Embryonic facial prominence (tissue), 1 donor: ENCODE measurements around the gene SMC3.

Source experiments
- DNase-seq: peaks from one replicate; pipeline ENCODE4 v3.0.0-alpha.2; 2016; ENCODE audit errors: extremely low spot score

SMC3 gene

DNA sequence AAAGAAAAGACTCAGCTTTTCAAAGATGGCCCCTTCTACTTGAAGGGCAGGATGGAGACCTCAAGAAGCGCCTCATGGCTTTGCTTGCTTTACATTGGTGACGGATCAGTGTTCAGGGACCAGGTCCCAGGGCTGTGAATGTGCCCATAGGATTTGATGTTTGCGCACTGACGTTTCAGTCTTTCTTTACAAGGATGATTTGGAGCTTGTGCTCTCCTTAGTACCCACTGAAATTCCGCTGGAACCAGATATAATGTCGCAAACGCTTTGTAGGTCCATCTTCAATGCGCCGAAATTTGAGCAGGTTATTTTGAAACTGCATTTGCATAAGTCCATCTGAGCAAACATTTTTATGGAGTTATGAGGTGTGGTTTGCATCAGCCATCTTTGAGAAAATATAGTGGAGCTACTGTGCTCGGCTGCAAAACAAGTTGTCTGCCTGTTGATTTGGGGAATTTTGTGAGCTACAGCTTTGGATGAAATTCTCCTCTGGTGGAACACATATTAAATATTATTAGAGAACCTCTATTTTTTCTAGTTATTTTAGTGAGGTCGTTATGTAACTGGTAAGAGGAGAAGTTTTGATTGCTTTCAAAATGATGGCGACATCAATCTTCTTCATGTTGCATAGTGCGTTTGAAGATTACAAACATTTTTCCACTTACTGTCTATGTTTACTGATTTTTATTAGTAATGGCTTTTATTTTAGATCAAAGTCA is 79.1 kb downstream of the SMC3 start:
- DNase-seq: no peak

DNA sequence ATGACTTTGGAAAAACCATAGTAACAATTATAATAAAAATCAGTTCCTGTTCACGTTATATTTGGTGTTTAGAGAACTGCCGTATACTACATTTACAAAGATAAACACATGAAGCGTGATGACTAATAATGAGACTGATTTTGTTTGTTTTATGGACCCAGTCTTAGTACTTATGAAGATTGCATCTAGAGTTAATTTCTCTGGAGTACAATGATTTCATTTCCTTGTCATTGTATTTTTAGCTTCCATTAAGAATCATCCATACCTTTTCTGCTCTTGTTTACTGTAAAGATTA is 79.6 kb downstream of the SMC3 start:
- no peak for DNase-seq

DNA sequence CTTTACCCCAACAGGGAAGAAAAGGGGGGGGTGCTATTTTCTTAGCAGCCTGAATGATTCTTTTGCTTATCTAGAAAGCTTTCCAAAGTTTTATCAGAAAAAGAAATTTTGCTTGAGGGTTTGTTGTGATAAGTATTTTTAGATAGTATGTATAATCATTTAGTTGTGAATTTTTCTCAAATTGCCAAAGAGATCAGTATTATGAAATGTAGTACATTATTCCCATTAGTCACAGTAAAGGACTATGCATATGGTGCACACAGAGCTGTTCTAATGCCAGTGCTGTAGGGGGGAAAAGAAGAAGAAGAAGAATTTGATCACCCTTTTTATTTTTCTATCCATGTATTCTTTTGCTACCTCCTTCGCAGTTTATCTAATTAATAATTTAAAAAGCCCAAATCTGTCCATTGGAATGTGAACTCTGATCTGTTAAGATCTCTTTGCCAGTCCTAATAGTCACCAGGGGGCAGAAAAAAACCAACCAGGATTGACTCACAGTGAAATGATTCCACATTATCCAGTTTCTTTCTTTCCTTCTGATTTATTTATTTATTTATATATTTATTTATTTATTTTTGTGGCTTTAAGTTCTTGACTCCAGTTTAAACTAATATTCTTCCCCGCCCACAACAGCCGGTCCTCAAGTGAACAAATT is 81.3 kb downstream of the SMC3 start:
- DNase-seq: no peak

DNA sequence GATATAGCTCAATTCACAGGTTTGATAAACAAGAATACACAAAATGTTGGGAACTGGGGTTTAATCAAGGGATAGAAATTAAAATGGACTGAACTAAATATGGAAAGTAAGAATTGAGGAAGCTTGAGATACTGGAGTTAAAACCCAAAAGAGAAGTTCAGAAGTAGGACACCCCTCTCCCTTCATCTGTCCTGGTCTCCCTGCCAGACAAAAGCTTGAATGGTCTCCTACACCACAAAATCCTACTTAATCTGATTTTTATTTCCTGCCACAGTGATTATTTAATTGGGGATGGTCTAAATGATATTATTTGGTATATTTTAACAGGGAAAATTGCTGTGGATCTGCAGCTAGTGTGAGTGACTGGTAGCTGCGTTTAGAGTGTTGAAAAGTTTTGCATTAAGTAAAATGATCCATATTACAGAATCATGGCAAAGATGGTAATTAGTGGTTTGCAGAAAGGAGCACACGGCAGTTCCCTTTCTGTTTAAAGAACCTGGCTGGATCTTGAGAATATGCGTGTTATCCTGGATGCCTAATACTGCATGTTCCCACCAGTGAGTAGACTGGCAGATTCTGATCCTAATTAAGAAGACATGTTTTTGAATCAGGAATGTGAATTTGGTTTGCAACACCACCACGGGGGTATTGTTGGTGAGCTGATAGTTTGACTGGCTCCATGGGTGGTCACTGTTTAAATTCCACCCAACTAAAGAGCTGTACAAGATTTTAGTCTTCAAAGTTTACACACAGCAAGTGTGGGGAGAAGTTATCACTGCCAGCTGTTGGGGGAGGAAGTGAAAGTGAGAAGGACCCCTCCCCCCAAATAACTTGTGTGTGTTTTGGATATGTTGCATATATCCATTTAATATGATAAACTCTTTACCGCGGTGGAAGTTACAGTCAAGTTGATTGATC is 82.1 kb downstream of the SMC3 start:
- no peak for DNase-seq

DNA sequence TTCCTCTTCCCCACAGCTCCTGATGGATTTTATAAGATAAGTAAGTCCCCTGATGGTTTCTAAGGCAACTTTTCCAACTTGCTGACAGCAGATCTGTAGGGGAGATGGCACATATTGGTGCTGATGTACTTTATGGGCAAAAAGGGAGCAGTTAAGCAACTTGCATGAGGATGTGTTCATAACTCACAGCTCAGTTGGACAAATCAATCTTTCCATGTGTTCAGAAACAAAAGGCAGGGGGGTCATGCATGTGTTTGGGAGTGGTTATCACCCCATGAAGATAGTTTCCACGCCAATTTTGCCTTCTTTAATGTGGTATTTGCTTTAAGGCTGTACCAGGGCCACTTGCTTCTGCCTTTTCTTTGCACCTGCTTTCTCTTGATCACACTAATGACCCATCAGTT is 82.8 kb downstream of the SMC3 start:
- no peak for DNase-seq

DNA sequence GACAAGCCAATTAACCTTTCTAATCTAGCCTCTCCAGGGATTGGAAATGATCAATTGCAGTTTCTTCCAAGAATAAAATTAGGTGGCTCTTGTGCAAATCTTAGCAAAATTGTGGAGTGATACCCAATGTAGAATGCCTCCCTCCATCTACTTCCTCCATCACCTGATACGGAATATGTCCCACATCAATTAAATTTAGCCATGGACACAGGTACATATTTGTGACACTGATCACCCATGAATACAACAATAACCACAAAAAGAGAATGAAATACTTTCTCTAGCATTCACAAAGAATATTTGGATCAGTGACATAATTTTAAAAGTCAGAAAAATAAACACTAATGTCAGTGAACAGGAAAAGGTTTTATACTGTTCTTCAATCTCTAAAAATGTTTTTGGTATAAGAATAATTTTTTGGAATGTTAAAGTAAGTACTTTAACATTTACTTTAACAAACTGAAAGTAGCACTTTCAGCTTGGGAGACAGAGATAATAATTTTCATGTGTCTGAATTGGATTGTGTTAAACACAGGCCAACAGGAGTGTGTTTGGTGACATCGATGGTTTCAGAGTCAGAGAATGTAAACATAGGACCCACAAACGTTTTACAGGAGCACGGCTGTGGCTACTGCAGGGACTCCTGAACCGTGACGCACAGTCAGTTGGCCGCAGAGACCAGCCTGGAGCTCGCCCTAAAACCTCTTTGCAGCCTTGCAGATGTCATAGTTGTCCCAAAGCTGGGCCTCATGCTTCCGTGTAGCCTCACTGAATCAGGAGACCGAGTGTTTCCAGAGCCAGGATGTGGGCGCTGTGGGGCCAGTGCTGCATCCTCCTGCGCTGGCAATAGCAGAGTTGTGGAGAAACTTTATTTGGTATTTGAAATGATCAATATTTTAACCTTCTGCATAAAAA is 83.8 kb downstream of the SMC3 start:
- no peak for DNase-seq

DNA sequence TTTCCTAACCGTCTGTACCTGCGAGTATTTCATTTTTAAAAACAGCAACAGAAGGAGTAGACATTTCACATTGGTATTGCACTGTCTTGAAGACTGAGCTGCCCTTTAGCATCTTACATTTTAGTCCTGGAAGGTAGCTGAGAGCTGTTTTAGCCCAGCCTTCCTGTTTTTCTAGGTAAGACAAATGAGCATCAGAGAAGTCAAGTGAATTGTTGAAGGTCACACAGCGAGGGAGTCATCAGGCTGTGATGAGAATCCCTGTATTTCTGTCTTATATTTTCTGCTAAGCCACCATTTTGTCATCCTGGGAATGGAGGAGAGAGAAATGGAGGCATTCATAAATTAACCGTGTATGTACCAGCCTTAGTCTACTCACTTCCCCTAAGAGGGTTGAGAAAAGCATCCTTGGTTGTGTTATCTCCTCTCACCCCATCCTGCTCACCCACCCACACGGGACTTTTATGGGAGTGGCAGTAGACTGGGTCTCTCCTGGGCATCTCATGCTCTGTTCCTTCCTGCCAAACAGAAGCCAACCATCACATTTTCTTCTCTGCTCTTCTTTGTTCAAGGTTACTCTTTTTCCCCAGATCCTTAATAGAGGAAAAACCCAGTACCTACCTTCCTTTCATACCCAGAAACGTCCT is 85.1 kb downstream of the SMC3 start:
- no peak for DNase-seq
